HEK293T (cell line): ENCODE data around the gene MAST4.

Experiments
- CTCF ChIA-PET: fragments of 350-600 bp; formaldehyde crosslinking; extraction: SDS; loops from one replicate; lab custom pipeline; 2021; ENCODE audit warnings: antibody characterized with exemption, inconsistent platforms; lab: Yijun Ruan, JAX
- POLR2A ChIA-PET: fragments of 350-600 bp; formaldehyde crosslinking; extraction: SDS; loops from one replicate; lab custom pipeline; 2020; ENCODE audit warnings: antibody characterized with exemption, inconsistent platforms; lab: Yijun Ruan, JAX
- DNase-seq: peaks from one replicate; pipeline ENCODE4 v3.0.0; 2012; ENCODE audit warnings: mixed read lengths; ENCODE audit errors: extremely low spot score
- ARNT ChIP-seq: fragments of 450-650 bp; IDR thresholded peaks from 2 replicates; pipeline ENCODE4 v1.6.1; 2017; ENCODE audit warnings: mild to moderate bottlenecking
- BHLHE40 ChIP-seq: fragments of 450-650 bp; IDR thresholded peaks from 2 replicates; pipeline ENCODE4 v1.6.1; 2016; ENCODE audit warnings: mild to moderate bottlenecking, moderate library complexity, borderline replicate concordance
- CTBP1 ChIP-seq: fragments of 450-650 bp; IDR thresholded peaks from 2 replicates; pipeline ENCODE4 v1.6.1; 2016; ENCODE audit warnings: borderline replicate concordance
- ELF4 ChIP-seq: fragments of 450-650 bp; IDR thresholded peaks from 2 replicates; pipeline ENCODE4 v1.6.1; 2017; ENCODE audit warnings: antibody characterized with exemption
- FOXA1 ChIP-seq: fragments of 450-650 bp; IDR thresholded peaks from 2 replicates; pipeline ENCODE4 v1.6.1; 2016; ENCODE audit warnings: mild to moderate bottlenecking
- FOXK2 ChIP-seq: fragments of 450-650 bp; IDR thresholded peaks from 2 replicates; pipeline ENCODE4 v1.6.1; 2016; ENCODE audit warnings: mild to moderate bottlenecking
- FOXM1 ChIP-seq: fragments of 450-650 bp; IDR thresholded peaks from 2 replicates; pipeline ENCODE4 v1.6.1; 2017; ENCODE audit warnings: mild to moderate bottlenecking, borderline replicate concordance
- HDGF ChIP-seq: fragments of 450-650 bp; IDR thresholded peaks from 2 replicates; pipeline ENCODE4 v1.6.1; 2017; ENCODE audit warnings: antibody characterized with exemption, borderline replicate concordance
- L3MBTL2 ChIP-seq: fragments of 450-650 bp; conservative IDR thresholded peaks from 2 replicates; pipeline ENCODE4 v1.6.1; 2016; ENCODE audit warnings: mild to moderate bottlenecking
- LEF1 ChIP-seq: fragments of 450-650 bp; IDR thresholded peaks from 2 replicates; pipeline ENCODE4 v1.6.1; 2017; ENCODE audit warnings: mild to moderate bottlenecking, borderline replicate concordance
- NFRKB ChIP-seq: fragments of 450-650 bp; IDR thresholded peaks from 2 replicates; pipeline ENCODE4 v1.6.1; 2016; ENCODE audit warnings: mild to moderate bottlenecking, moderate library complexity
- SP1 ChIP-seq: fragments of 450-650 bp; IDR thresholded peaks from 2 replicates; pipeline ENCODE4 v1.6.1; 2017
- SUZ12 ChIP-seq: fragments of 450-650 bp; IDR thresholded peaks from 2 replicates; pipeline ENCODE4 v1.6.1; 2016; ENCODE audit warnings: mild to moderate bottlenecking
- TARDBP ChIP-seq: fragments of 450-650 bp; IDR thresholded peaks from 2 replicates; pipeline ENCODE4 v1.6.1; 2016
- ZNF384 ChIP-seq: fragments of 450-650 bp; IDR thresholded peaks from 2 replicates; pipeline ENCODE4 v1.6.1; 2016
- TF ChIP-seq, protein P1 (sequence below): fragments of 450-650 bp; IDR thresholded peaks from 2 replicates; pipeline ENCODE4 v1.6.1; 2016

The MAST4 gene

DNA sequence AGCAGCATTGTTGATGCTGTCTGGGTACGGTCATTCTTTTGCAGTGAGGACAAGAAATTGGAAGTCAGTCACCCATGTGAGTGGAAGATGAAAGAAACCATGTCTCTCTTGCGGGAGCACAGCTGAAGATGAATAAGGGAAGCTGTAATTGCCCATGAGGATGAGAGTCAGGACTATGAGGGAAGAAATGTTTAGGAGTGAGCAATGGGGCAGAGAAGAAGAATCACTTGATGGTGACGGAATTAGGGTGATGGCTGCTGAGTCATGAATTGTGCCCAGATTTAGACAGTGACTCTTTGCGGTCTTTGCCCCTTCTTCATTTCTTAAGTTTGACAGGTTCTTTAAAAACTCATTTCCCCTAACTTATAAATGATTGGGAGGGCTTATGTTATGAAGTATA lies 183.3 kb downstream of the MAST4 start:
- POLR2A ChIA-PET, result no interaction called here
- CTCF ChIA-PET, result no interaction called here
- no peak for DNase-seq
- TF ChIP-seq NFRKB (no peak), ZNF384 (no peak), HDGF (no peak), FOXM1 (no peak), SUZ12 (no peak)

DNA sequence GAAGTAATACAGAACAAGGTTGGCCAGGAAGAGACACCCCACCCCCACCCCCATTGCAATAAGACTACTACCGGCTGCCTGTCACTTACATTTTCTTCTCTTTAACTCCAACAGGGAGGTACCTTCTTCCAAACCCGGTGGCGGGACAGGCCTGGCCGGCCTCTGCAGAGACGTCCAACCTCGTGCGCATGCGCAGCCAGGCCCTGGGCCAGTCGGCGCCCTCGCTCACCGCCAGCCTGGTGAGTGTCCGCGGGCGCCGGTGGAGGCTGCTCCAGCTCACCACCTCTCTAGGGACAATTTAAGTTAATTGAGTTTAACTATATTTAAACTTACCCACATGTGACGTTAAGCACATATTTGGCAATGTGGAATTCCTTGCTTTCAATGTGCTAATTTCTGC lies 192.4 kb downstream of the MAST4 start:
- DNase-seq, result no peak
- CTCF ChIA-PET, result no interaction called here
- TF ChIP-seq TARDBP (no peak), FOXA1 (no peak)
- POLR2A ChIA-PET, result no interaction called here

DNA sequence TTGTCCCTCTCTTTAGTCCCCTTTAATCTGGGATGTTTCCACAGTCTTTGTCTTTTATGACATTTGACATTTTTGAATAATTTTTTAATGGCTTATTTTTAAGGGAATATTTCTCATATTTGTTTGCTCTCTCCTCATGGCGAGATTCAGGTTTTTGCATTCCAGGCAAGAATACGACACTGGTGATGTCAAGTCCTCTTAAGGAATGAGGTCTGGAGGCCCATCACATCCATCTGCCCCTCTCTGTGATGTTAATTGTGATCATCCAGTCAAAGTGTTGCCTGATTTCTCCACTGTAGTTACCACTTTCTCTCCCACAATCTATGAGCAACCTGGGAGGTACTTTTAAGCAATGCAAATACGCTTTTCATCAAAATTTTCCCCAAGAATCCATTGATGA lies 193.2 kb downstream of the MAST4 start:
- TF ChIP-seq ARNT, result no peak
- no peak for TF ChIP-seq ELF4
- TF ChIP-seq, protein P1, sequence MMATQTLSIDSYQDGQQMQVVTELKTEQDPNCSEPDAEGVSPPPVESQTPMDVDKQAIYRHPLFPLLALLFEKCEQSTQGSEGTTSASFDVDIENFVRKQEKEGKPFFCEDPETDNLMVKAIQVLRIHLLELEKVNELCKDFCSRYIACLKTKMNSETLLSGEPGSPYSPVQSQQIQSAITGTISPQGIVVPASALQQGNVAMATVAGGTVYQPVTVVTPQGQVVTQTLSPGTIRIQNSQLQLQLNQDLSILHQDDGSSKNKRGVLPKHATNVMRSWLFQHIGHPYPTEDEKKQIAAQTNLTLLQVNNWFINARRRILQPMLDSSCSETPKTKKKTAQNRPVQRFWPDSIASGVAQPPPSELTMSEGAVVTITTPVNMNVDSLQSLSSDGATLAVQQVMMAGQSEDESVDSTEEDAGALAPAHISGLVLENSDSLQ, result no peak
- no peak for TF ChIP-seq FOXM1
- no peak for TF ChIP-seq BHLHE40
- no peak for TF ChIP-seq SUZ12
- TF ChIP-seq CTBP1, result no peak
- no peak for TF ChIP-seq HDGF
- TF ChIP-seq FOXK2, result no peak
- no peak for TF ChIP-seq L3MBTL2
- TF ChIP-seq TARDBP, result no peak
- no peak for TF ChIP-seq LEF1
- TF ChIP-seq NFRKB, result no peak
- no peak for TF ChIP-seq SP1
- no peak for TF ChIP-seq ZNF384
- CTCF ChIA-PET, result no interaction called here
- DNase-seq, result no peak
- POLR2A ChIA-PET, result no interaction called here

DNA sequence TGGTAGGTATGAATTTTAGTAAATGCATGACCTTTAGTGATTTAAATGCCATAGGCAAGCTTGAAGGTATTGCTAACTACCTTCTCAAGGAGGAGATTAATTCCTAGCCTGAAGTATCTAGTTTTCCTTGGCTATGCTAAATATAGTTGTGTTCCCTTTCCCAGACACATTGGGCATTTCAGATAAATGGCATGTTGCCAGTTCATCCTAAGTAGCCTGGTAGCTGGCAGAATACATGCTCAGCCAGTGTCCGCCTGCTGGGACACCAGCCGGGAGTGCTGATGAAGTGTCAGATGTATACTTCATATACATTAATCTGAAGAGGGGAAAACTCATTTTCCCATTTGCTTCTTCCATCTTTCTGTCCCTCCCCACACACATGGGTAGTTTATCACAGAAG lies 196.9 kb downstream of the MAST4 start:
- no peak for DNase-seq
- POLR2A ChIA-PET, result no interaction called here
- CTCF ChIA-PET, result no interaction called here
- no peak for TF ChIP-seq TARDBP
- TF ChIP-seq SUZ12, result no peak
- no peak for TF ChIP-seq ELF4
- no peak for TF ChIP-seq LEF1
- TF ChIP-seq FOXM1, result no peak
- no peak for TF ChIP-seq L3MBTL2
- no peak for TF ChIP-seq BHLHE40
- no peak for TF ChIP-seq ARNT
- no peak for TF ChIP-seq ZNF384

DNA sequence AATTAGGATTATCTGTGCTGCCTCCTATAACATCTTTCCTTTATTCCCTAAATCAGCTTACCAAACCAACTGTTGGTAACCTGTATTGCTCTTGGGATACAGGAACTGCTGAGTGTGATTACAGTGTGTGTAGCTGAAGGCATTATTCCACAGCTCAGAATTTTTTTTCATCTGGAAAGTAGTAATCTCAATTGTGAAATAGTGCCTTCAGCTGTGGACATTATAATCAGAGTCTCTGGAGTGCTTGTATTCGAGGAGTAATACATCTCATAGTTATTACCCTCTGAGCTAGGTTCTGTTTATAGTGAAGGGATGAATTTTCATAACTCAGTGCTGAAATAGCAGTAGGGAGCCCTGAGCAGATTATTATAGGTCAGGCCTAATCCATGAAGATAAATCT lies 199.5 kb downstream of the MAST4 start:
- POLR2A ChIA-PET, result no interaction called here
- DNase-seq, result no peak
- no peak for TF ChIP-seq LEF1
- TF ChIP-seq CTBP1, result no peak
- no peak for TF ChIP-seq FOXM1
- TF ChIP-seq, protein P1, result no peak
- TF ChIP-seq TARDBP, result no peak
- no peak for TF ChIP-seq ELF4
- no peak for TF ChIP-seq L3MBTL2
- no peak for TF ChIP-seq BHLHE40
- TF ChIP-seq HDGF, result no peak
- TF ChIP-seq NFRKB, result no peak
- TF ChIP-seq FOXK2, result no peak
- no peak for TF ChIP-seq SP1
- TF ChIP-seq ZNF384, result no peak
- TF ChIP-seq SUZ12, result no peak
- TF ChIP-seq ARNT, result no peak
- CTCF ChIA-PET, result no interaction called here

DNA sequence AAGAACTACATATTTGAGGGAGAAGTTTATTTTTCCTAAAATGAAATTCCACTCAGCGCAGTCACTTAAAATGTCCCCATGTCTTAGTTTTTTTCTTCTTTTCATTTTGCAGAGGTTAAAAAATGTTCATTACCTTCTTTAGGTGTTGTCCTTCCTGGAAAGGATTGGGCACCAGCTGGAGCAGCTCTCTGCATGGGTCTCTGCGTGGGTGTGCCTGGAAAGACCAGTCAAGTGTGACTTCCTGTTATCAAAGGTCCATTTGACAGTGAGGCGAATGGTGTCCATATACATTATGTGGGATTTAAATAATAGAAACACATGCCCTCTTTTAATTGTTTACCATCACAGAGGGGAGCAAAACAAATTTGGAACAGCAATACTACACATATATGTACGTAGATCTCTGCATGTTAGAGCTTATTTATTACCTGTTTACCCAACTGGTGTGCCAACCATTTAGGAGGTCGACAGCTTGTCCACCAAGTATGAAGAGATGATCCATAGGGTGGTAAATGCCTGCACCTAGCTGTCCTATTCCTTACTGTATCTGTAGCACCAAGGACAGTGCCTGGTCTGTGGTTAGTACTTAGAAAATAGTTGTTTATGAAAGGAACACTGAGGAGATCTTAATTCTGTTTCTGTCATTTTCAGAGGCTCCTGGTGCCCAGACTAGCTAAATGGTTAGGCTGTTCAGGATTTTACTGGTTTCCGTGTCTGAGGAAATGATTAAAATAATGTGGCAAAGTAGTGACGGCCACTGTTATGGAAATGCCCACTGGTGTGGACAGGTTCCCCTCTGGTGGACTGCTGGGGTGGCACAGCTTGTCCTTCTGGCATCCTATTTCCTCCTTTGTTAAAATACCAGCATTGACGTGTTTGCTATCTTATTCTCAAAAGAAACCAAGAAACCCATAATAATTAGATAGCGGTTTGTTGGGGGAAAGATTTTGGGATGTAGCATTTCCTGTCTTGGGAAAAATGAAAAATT lies 200.4 kb downstream of the MAST4 start:
- CTCF ChIA-PET, result interaction anchor here (0.8 kb wide), 1 partner anchor 544 kb away, joined by 3 read pairs; no protein-coding TSS in a partner anchor
- no peak for DNase-seq
- POLR2A ChIA-PET, result no interaction called here
- TF ChIP-seq ELF4 (no peak), NFRKB (no peak), ZNF384 (no peak), CTBP1 (no peak), HDGF (no peak), FOXK2 (no peak)

DNA sequence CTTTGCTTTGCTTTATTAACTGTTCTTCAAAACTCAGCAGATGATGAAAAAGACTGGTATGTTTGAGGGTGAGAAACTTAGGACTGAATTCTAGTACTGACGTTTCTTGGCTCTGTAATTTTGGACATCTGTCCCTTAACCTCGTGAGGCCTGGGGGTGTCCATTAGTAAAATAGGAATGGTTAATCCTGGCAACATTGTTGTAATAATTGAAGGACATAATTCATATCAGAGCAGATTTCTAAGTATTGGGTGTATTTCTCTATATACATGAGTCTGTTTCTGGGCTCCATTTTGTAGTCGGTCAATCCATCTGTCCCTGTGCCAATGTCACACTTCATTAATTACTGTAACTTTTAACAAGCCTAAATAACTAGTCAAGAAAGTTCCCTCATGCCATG lies 206.7 kb downstream of the MAST4 start:
- DNase-seq, result no peak
- CTCF ChIA-PET, result no interaction called here
- TF ChIP-seq FOXM1 (no peak), LEF1 (no peak), FOXA1 (no peak), ZNF384 (no peak), HDGF (no peak), ARNT (no peak), TARDBP (no peak), L3MBTL2 (no peak)
- TF ChIP-seq, protein P1, result no peak
- POLR2A ChIA-PET, result no interaction called here
